ENCODE results near the gene SLC38A1.

GRCh38 chr12:46282829-46283228 is 14.0 kb upstream of the SLC38A1 start:
- TF ChIP-seq EZH2phosphoT487 (IDR thresholded peaks at IDR 0.05; ENCODE audit: borderline replicate concordance, low read depth, low read length) (no peak), CTCF (conservative IDR thresholded peaks at IDR 0.05; ENCODE audit: low read length) (no peak)

Measured in OCI-LY7 (cell line).